SKM-1 treated with dmso at 0.1 percent for 144 hours (cell line): Measurements from ENCODE around the gene HNRNPM.
"Not testable (repeated sequence)": the region's sequence is repeated elsewhere in the genome, so short reads cannot be mapped to it uniquely, and the experiment has no call there.

ENCODE experiments used
- DNase-seq: peaks from one replicate; lab custom pipeline; 2025; ENCODE audit not compliant: unreplicated experiment; lab: John Stamatoyannopoulos, UW

Gene HNRNPM, protein sequence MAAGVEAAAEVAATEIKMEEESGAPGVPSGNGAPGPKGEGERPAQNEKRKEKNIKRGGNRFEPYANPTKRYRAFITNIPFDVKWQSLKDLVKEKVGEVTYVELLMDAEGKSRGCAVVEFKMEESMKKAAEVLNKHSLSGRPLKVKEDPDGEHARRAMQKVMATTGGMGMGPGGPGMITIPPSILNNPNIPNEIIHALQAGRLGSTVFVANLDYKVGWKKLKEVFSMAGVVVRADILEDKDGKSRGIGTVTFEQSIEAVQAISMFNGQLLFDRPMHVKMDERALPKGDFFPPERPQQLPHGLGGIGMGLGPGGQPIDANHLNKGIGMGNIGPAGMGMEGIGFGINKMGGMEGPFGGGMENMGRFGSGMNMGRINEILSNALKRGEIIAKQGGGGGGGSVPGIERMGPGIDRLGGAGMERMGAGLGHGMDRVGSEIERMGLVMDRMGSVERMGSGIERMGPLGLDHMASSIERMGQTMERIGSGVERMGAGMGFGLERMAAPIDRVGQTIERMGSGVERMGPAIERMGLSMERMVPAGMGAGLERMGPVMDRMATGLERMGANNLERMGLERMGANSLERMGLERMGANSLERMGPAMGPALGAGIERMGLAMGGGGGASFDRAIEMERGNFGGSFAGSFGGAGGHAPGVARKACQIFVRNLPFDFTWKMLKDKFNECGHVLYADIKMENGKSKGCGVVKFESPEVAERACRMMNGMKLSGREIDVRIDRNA

DNA sequence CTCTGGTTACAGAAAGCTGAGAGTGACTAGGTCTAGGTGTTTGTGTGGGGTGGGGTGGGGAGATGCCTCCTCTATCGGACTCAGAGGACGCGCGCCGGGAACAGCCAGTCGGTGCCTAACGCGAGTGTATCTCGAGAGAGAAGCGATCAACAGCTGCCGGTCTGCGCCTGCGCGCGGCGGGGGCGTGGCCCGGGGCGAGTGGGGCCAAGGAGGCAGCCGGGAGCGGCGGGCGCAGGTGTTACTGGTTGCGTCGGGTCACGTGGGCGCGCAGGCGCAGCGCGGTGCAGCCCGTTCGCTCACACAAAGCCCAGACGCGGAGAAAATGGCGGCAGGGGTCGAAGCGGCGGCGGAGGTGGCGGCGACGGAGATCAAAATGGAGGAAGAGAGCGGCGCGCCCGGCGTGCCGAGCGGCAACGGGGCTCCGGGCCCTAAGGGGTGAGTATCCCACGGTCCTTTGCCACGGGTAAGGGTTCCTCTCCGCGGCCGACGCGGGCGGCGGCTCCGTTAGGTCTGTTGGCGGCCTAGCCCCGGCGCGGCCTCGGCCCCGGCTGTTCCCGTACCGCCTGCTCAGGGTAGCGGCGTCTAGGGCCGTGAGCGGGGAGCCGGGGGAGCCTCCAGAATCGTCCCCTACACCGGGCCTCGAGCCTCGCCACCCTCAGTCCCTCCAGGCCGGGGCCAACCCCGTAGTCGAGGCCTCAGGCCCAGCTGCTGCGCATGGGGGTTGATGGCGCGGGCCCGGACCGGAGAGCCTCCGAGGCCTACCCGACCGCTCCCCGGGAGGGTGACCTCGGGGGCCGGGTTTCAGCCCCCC lies at the start of gene HNRNPM:
TSS of gene HNRNPM (plus strand) at position 299 of the 811 bp plus-strand sequence. CDS start at position 323, 24 bp downstream.
- DNase-seq, result peak; percentile 96

DNA sequence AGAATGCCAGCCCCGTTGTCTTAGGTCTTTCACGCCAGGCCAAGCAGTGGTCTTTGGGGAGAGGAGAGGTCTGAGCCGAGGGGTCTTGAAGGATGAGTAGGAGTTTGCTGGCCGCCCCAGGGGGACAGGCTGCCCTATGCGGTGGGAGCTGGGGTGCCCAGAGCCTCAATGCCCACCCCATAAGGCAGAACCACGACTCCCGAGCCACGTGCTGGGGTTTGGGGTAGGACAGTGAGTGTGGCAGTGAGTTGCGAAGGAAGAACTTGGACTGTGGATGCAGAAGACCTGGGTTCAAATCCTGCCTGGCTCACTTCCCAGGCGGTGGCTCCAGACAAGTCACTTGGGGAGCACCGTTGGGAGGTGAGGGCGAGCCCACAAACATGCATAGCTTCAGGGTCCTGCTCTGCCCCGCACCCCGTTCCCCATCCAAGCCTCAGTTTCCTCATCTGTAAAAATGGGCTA lies 49.1 kb upstream of the HNRNPM start:
- no peak for DNase-seq

DNA sequence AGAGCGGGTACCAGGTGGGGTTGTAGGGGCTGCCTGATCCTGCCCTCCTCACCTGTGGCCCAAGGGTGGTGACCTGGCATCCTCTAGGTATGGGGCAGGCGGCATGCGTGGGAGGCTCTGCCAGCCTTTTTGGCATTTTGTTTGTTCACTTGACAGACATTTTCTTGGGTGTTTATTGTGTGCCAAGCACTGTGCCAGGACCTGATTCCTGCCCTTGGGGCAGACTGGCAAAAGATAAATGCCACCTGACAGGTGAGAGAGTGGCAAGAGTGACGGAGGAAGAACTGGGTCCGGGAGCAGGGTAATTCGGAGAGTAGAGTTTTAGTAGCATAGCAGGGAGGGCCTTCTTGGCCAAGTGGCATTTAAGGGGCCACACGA lies 48.6 kb upstream of the HNRNPM start:
- DNase-seq, result no peak

DNA sequence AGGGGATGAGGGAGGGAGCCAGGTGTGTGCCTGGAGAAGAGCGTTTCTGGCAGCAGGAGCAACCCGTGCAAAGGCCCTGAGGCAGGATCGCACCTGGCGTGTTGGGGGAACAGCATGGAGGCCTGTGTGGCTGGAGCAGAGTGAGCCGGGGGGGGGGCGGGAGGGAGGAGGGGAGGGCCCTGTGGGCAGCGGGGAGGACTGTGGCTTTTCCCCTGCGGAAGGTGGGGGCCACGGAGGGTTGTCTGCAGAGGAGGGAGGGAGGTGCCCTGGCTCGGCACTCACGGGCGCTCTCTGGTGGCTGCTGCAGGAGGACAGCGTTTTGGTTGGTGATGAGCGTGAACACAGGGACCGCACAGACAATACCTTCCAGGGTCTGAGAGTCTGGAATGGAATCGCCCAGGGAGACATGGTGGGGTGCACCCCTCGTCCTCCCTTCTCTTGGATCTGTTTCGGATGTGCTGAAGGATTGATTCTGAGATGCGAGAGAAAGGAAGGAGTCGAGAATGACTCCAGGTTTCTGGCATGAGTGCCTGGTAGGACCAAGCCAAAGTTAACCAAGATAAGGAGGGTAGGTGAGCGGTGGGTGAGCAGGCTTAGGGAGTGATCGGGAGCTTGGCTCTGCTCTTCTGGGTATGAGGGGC lies 48.1 kb upstream of the HNRNPM start:
- DNase-seq, result peak; percentile 60

DNA sequence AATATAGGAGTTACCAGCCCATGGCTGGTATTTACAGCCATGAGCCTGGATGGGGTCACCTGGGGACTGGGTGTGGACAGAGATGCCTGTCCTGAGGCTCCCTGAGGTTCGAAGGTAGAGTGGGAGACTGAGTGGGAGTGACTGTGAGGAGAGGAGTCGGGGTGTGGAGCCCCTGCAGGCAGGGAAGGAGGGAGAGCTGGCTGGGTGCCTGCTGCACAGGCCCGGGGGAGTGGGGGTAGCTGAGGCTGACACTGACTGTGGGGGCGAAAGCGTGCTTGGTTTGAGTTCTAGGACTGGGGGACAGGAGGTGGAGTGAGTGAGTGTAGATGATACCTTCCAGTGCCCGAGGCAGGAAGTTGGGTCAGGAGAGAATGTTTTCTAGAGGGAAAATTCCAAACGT lies 47.5 kb upstream of the HNRNPM start:
- DNase-seq, result no peak

DNA sequence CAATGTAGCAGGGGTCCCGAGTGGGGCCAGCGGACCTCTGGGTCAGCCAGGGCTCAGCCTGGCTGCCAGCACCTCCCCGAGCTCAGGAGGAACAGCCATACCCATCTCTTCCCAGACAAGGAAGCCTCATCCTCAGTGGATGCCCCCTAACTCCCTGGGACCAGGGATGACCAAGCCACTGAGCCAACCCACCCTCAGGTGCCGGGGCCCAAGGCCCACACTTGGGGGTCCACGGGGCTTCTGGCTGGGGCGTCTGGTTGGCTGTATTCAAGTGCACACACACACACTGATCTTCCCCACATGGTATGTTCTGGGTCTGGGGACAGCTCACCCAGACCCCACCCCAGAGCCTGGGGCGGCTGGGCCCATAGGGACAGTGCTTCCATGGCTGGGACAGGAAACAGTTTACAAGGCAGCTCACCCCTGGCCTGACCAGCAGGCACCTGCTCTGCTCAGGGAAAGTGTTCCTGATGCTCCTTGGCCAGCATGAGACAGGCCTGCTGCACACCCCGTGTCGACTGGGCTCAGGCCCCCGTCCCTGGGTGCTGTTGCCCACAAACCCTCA lies 46.9 kb upstream of the HNRNPM start:
- no peak for DNase-seq

DNA sequence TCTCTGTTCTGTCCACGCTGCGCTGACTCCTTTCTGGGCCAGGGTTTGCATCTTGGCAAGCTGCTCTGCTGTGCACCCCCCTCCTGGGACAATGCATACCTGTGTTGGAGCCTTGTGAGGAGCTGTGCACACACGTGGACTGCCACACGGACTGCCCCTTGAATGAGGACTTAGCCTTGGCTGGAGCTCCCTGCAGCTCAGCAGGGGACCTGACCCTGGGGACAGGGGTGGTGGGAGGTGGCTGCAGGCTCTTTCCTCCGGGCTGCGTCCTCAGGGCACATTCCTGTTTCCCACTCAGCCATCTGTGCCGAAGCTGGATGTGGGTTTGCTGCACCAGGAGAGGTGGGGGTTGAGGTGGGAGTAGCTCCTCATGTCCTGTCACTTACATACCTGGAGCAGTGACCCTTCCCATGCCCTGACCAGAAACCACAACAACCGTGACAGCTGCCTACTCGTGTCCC lies 46.4 kb upstream of the HNRNPM start:
- no peak for DNase-seq

DNA sequence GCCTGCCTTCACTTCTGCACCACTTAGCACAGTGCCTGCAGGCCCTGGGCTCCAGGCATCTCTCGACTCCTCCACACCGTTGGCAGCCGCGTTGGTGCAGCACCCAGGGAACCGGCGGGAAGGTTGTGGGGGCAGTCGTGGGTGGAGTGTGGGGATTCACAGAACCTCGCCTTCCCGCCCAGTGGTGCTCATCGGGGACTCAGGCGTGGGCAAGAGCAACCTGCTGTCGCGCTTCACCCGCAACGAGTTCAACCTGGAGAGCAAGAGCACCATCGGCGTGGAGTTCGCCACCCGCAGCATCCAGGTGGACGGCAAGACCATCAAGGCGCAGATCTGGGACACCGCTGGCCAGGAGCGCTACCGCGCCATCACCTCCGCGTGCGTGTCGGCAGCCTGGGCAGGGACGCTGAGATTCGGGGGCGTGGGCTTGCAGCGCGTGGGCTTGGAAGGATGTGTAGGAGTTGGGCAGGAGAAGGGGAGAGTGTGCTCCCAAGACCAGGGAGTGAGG lies 45.0 kb upstream of the HNRNPM start:
- DNase-seq, result no peak

DNA sequence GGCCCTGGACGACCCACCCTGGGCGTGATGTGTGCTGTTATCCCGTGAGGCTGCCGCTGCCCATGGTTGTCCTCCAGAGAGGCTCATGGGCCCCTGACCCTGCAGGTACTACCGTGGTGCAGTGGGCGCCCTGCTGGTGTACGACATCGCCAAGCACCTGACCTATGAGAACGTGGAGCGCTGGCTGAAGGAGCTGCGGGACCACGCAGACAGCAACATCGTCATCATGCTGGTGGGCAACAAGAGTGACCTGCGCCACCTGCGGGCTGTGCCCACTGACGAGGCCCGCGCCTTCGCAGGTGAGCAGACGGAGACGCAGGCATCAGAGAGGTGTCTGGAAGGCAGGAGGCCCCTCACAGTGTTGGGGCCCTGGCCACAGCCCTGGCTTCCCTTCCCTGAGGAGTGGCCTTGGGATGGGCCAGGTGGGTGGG lies 42.8 kb upstream of the HNRNPM start:
- DNase-seq, result no peak

DNA sequence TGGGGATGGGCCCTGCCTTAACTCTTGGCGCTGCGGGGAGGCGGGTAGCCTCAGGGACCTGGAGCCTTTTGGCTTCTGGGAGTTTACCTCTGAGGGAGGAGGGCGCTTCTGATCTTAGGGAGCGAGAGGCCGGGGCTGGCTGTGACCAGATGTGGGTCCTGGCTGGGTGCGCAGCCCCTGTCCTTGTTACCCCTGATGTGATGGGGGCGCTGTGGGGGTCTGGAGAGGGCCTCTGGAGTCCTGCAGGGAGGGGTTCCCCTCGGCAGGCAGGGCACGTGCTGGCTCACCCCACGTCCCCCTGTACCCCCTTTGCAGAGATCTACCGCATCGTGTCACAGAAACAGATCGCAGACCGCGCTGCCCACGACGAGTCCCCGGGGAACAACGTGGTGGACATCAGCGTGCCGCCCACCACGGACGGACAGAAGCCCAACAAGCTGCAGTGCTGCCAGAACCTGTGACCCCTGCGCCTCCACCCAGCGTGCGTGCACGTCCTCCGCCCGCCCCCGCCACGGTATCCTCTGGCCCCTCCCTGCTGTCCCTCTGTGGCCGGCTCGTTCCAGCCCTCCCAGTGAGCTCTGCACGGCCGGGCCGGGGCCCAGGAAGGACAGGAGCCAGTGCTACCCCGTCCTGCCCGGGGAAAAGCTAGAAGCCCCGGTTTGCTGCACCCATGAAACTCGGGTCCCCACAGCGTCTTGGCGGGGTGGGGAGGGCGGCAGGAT lies 41.5 kb upstream of the HNRNPM start:
- DNase-seq, result no peak

DNA sequence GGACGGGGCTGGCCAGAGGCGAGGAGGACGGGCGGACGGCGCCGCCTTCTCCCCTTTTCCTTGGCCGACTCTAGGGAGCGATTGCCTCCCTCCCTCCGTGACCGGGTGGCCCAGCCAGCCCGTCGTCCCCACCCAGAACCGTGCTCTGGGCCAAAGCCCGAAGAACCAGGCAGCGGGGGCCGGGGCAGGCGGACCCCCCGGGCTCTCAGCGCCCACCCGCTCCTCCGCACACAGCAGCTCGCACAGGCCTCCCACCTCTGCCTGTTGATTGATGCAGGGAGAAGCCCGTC lies 41.0 kb upstream of the HNRNPM start:
- DNase-seq, result no peak

DNA sequence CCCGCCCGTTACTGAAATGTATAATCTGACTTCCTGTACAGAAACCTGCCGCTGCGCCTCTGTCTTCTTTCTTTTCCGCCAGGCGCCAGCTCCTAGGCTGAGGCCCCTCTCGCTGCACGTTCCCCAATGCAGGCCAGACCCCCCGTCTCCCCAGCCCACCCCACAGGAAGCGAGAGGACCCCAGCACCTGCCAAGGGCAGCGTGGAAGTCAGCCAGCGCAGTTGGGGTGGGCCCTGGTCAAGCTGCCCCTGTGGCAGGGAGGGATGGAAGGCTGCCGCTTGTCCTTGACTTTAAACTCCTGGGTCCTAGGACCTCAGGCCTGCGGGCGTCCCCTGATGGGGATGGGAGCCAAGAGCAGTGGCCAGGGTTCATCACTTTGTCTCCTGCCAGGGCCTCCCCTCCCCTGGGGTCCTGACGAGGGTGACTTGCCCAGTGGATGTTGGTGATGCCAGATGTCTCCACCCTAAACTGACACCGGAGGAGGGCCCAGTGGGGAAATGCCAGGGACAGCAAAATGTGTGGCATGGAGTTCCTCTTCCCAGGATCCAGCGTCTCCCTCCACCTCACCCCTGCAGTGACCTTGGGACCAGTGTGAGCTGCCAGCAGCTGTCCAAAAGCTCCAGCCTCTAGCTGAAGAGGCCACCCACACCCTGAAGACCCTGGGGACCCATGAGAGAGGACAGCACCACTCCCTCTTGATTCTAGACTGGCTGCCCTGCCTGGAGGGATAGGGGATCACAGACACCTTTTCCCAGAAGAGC lies 40.2 kb upstream of the HNRNPM start:
- no peak for DNase-seq

DNA sequence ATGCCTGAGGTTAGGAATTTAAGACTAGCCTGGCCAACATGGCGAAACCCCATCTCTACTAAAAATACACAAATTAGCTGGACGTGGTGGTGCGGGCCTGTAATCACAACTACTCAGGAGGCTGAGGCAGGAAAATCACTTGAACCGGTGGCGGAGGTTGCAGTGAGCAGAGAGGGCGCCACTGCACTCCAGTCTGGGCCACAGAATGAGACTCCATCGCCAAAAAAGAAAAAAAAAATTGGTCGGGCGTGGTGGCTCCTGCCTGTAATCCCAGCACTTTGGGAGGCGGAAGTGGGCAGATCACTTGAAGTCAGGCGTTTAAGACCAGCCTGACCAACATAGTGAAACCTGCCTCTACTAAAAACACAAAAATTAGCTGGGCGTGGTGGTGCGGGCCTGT lies 34.1 kb upstream of the HNRNPM start:
- not testable (repeated sequence) for DNase-seq

DNA sequence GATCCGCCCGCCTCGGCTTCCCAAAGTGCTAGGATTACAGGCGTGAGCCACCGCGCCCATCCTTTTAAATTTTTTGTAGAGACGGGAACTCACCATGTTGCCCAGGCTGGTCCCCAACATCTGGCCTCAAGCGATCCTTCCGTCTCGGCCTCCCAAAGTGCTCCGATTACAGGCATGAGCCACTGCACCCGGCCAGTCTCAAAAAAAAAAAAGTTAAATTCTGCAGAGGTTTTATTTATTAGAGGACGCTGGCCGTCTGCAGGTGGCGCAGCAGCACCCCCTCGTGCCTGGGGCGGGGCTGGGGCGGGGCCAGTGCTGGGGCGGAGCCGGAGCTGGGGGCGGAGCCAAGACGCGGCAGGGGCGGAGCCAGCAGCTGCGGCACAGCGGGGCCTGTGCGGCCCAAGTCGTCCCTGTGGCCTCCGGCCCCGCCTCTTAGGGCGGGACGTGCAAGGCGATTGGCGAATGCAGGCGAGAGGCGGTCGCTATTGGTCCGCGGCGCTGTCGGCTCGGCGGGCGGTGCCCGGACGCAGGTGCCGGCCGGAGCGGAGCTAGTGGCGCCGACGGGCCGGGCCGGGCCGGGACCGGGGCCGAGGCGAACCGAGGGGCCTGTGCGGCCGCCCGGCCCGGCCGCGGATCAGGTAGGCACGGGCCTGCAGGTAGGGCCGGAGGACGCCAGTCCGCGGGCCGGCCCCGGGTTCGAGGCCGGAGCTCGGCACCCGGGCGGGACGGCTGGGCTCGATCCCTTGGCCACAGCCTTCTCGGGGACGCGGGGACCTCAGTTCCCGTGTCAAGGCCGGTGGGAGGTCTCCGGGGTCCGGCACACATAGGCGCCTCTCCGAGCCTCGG lies 31.8 kb upstream of the HNRNPM start, which contains the start of gene MARCHF2:
TSS of gene MARCHF2 (plus strand) at position 523 of the 846 bp plus-strand sequence. CDS start 8,536 bp downstream, outside the sequence.
- peak; percentile 87 for DNase-seq

DNA sequence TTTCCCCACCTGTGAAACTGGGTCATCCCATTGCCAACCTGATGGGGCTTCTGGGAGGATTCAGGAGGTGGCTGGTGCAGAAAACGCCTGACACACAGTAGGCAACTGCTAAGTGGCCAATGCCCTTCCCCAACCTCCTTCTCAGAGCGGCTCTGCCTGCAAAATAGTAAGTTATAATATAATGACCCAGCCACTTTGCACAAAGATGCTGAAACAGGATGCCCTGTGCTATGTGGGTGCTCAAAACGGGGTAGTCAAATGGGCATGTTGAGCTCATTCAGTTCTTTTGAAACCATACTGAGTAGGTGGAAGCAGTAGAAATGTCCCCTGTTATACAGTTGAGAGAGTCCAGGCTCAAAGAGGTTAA lies 31.2 kb upstream of the HNRNPM start:
- DNase-seq, result no peak

DNA sequence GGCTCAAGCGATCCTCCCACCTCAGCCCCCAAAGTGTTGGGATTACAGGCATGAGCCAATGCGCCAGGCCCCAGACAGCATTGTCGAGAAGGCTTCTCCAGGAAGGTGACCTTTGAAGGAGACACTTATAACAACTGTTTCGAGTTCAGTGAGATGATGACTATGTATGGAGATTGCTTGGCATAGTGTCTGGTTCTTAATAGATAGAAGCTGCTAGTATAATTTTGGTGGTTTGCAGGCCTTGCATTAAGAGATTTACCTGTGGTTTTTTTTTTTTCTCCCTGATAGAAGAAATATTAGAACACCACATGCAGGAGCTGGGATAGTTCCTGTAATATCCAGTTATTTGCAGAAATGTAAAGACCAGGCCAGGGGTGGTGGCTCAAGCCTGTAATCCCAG lies 28.0 kb upstream of the HNRNPM start:
- no peak for DNase-seq

DNA sequence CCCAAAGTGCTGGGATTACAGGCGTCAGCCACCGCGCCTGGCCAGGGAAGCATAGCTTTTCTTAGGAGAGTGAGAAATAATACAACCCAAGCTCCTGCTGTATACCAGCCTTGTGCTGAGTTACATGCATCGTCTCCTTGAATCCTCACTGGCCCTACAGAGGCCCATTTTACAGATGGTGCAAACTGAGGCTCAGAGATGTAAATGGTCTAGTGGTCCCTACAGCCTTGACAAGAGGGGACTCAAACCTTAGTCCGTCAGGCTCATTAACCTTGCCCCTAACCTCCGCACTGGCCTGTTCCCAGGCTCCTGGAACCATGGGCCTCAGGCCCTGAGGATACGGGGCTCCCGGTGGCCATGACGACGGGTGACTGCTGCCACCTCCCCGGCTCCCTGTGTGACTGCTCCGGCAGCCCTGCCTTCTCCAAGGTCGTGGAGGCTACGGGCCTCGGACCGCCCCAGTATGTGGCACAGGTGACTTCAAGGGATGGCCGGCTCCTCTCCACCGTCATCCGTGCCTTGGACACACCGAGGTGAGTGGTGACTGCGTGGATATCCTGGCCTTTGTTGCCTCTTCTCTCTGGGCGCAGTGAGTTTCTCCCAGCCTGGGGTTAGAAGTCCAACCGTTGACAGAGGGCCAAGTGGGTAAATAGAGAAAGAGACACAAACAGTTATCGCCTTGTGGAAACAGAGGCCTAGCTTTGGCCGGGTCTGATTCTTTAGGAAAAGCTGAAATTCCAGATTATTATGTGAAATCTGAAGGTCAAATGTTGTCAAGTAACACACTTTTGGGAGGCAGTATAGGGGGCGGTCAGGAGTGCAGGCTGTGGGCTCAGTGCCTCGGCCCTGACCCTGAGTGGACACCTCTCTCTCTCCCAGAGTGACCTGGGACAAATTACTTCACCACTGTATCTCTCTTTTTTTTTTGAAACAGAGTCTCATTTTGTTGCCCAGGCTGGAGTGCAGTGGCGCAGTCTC lies 23.0 kb upstream of the HNRNPM start:
- no peak for DNase-seq
